ENCODE measurements around the gene PDGFRA.

PDGFRA gene

GRCh38 chr4:54265366-54265765 is 36.3 kb downstream of the PDGFRA start:
- DNase-seq = no peak

- no peak for DNase-seq
These were observed 39.1 kb downstream of the PDGFRA start for GRCh38 chr4:54268151-54268550.

- no peak for DNase-seq
These were observed 42.4 kb downstream of the PDGFRA start for GRCh38 chr4:54271464-54271863.

- DNase-seq = no peak
These were observed 43.0 kb downstream of the PDGFRA start for GRCh38 chr4:54272051-54272450.

- no peak for DNase-seq
These were observed 45.2 kb downstream of the PDGFRA start for GRCh38 chr4:54274264-54274663.

GRCh38 chr4:54274795-54275665 is 45.9 kb downstream of the PDGFRA start:
- no peak for DNase-seq

GRCh38 chr4:54276641-54277430 is 47.7 kb downstream of the PDGFRA start:
- no peak for DNase-seq

GRCh38 chr4:54277691-54278090 is 48.6 kb downstream of the PDGFRA start:
- peak; percentile 51 for DNase-seq

- DNase-seq = no peak
These were observed 49.1 kb downstream of the PDGFRA start for GRCh38 chr4:54278216-54278615.

- no peak for DNase-seq
These were observed 52.1 kb downstream of the PDGFRA start for GRCh38 chr4:54281054-54281766.

GRCh38 chr4:54282837-54283236 is 53.7 kb downstream of the PDGFRA start:
- no peak for DNase-seq

GRCh38 chr4:54289316-54289715 is 60.2 kb downstream of the PDGFRA start:
- DNase-seq = no peak

- no peak for DNase-seq
These were observed 61.9 kb downstream of the PDGFRA start for GRCh38 chr4:54290980-54291379.

GRCh38 chr4:54296548-54297203 is 67.6 kb downstream of the PDGFRA start:
- no peak for DNase-seq

GRCh38 chr4:54308110-54308509 is 79.0 kb downstream of the PDGFRA start:
- no peak for DNase-seq

- DNase-seq = no peak
These were observed 86.8 kb downstream of the PDGFRA start for GRCh38 chr4:54315561-54316538.

GRCh38 chr4:54317690-54318089 is 88.6 kb downstream of the PDGFRA start:
- DNase-seq = no peak

GRCh38 chr4:54318904-54319303 is 89.8 kb downstream of the PDGFRA start:
- peak; percentile 46 for DNase-seq

GRCh38 chr4:54320826-54321685 is 92.0 kb downstream of the PDGFRA start:
- DNase-seq = no peak

GRCh38 chr4:54322818-54323417 is 93.8 kb downstream of the PDGFRA start:
- DNase-seq = peak; percentile 82
